ENCODE measurements around the gene FGD6.
"Not testable (repeated sequence)": the region's sequence is repeated elsewhere in the genome, so short reads cannot be mapped to it uniquely, and the experiment has no call there.

Gene FGD6

GRCh38 chr12:95178136-95178535 is 39.1 kb downstream of the FGD6 start:
- no peak for DNase-seq (ENCODE audit: low read depth)

- DNase-seq (ENCODE audit: low read depth), result no peak
These were observed 40.0 kb downstream of the FGD6 start for GRCh38 chr12:95177201-95177768.

GRCh38 chr12:95173392-95174251 is 43.6 kb downstream of the FGD6 start:
- DNase-seq (ENCODE audit: low read depth), result peak; percentile 30

GRCh38 chr12:95169368-95169767 is 47.9 kb downstream of the FGD6 start:
- DNase-seq (ENCODE audit: low read depth), result no peak

GRCh38 chr12:95168746-95169145 is 48.5 kb downstream of the FGD6 start:
- DNase-seq (ENCODE audit: low read depth), result no peak

- no peak for DNase-seq (ENCODE audit: low read depth)
These were observed 52.6 kb downstream of the FGD6 start for GRCh38 chr12:95164656-95165055.

- DNase-seq (ENCODE audit: low read depth), result no peak
These were observed 58.3 kb downstream of the FGD6 start for GRCh38 chr12:95158919-95159318.

GRCh38 chr12:95151821-95152220 is 65.4 kb downstream of the FGD6 start:
- no peak for DNase-seq (ENCODE audit: low read depth)

GRCh38 chr12:95151406-95151805 is 65.9 kb downstream of the FGD6 start:
- DNase-seq (ENCODE audit: low read depth), result no peak

- no peak for DNase-seq (ENCODE audit: low read depth)
These were observed 66.8 kb downstream of the FGD6 start for GRCh38 chr12:95150501-95150900.

GRCh38 chr12:95147866-95148265 is 69.4 kb downstream of the FGD6 start:
- DNase-seq (ENCODE audit: low read depth), result no peak

- no peak for DNase-seq (ENCODE audit: low read depth)
These were observed 70.5 kb downstream of the FGD6 start for GRCh38 chr12:95146769-95147168.

GRCh38 chr12:95143621-95144205 is 73.6 kb downstream of the FGD6 start:
- DNase-seq (ENCODE audit: low read depth), result peak; percentile 12

- DNase-seq (ENCODE audit: low read depth), result no peak
These were observed 74.7 kb downstream of the FGD6 start for GRCh38 chr12:95142431-95143151.

- DNase-seq (ENCODE audit: low read depth), result no peak
These were observed 76.0 kb downstream of the FGD6 start for GRCh38 chr12:95141310-95141709.

GRCh38 chr12:95138031-95138430 is 79.2 kb downstream of the FGD6 start:
- DNase-seq (ENCODE audit: low read depth), result not testable (repeated sequence)

- DNase-seq (ENCODE audit: low read depth), result no peak
These were observed 80.7 kb downstream of the FGD6 start for GRCh38 chr12:95136598-95136997.

- no peak for DNase-seq (ENCODE audit: low read depth)
These were observed 83.2 kb downstream of the FGD6 start for GRCh38 chr12:95134085-95134484.

- peak; percentile 41 for DNase-seq (ENCODE audit: low read depth)
These were observed 85.5 kb downstream of the FGD6 start for GRCh38 chr12:95131589-95132340.

GRCh38 chr12:95130096-95130495 is 87.2 kb downstream of the FGD6 start:
- no peak for DNase-seq (ENCODE audit: low read depth)

- DNase-seq (ENCODE audit: low read depth), result no peak
These were observed 88.2 kb downstream of the FGD6 start for GRCh38 chr12:95129115-95129514.

- DNase-seq (ENCODE audit: low read depth), result no peak
These were observed 90.5 kb downstream of the FGD6 start for GRCh38 chr12:95126736-95127135.
